CD14-positive monocyte (primary cell): ENCODE measurements around the gene ASB1. TPM values are rescaled to one million over a fixed set of nuclear protein-coding genes. Genes with fewer than 3 reads are reported as not detected.

Source experiments
- DNase-seq, 3 donors: peaks; one replicate each; pipeline ENCODE4 v3.0.0-alpha.2; 2011 to 2022
- H2AFZ ChIP-seq: 2 replicates; pipeline ENCODE4 v1.6.0; 2012; ENCODE audit warnings: mild to moderate bottlenecking, low read depth, low read length, inconsistent platforms; ENCODE audit not compliant: insufficient read depth, poor library complexity, severe bottlenecking
- H3K27ac ChIP-seq, 2 donors: 1 replicate in 1 of 2; 2 replicates in 1 of 2; pipeline ENCODE4 v1.5.1; 2012 to 2013; ENCODE audit warnings: low read length in 2 of 2, control low read depth in 1 of 2, inconsistent platforms in 1 of 2, low read depth in 1 of 2, mild to moderate bottlenecking in 1 of 2
- H3K27me3 ChIP-seq, 2 donors: one replicate each; pipeline versions ENCODE4 v1.6.0 to v1.6.1; 2011 to 2013; ENCODE audit warnings: low read length in 2 of 2; ENCODE audit not compliant: control insufficient read depth in 2 of 2, insufficient read depth in 2 of 2
- H3K36me3 ChIP-seq, 2 donors: replicated peaks in 1 of 2; 1 replicate in 1 of 2; 2 replicates in 1 of 2; pipeline versions ENCODE4 v1.5.1 to v1.6.1; 2012 to 2013; ENCODE audit warnings: low read length in 2 of 2, control low read depth in 1 of 2, inconsistent platforms in 1 of 2, mild to moderate bottlenecking in 1 of 2; ENCODE audit not compliant: insufficient read depth in 2 of 2, control insufficient read depth in 1 of 2
- H3K4me1 ChIP-seq, 2 donors: 1 replicate in 1 of 2; 2 replicates in 1 of 2; pipeline versions ENCODE4 v1.5.1 to v1.6.1; 2012 to 2013; ENCODE audit warnings: low read length in 2 of 2, control low read depth in 1 of 2, inconsistent platforms in 1 of 2, mild to moderate bottlenecking in 1 of 2, moderate library complexity in 1 of 2; ENCODE audit not compliant: insufficient read depth in 2 of 2, control insufficient read depth in 1 of 2
- H3K4me2 ChIP-seq: replicated peaks from 2 replicates; pipeline ENCODE3; 2012; ENCODE audit warnings: low read length, moderate library complexity, mild to moderate bottlenecking; ENCODE audit not compliant: poor library complexity, severe bottlenecking; ENCODE audit errors: extremely low read depth
- H3K4me3 ChIP-seq, 3 experiments: fragments of 200-600 bp in 1 of 3; sonication (generic) in 1 of 3; replicated peaks in 1 of 3; 1 replicate in 2 of 3; 2 replicates in 1 of 3; pipeline ENCODE4 v1.5.1; 2011 to 2013; ENCODE audit warnings: low read length in 3 of 3, mild to moderate bottlenecking in 3 of 3, control low read depth in 2 of 3, low read depth in 2 of 3, inconsistent platforms in 1 of 3, moderate library complexity in 1 of 3
- H3K79me2 ChIP-seq: 2 replicates; pipeline ENCODE4 v1.6.0; 2012; ENCODE audit warnings: mild to moderate bottlenecking, control low read depth, inconsistent platforms, low read length, moderate library complexity; ENCODE audit not compliant: insufficient read depth
- H3K9ac ChIP-seq: 2 replicates; pipeline ENCODE4 v1.6.0; 2017; ENCODE audit warnings: low read length, mild to moderate bottlenecking; ENCODE audit not compliant: insufficient read depth, poor library complexity, severe bottlenecking
- H3K9me3 ChIP-seq, 2 donors: replicated peaks in 1 of 2; 1 replicate in 1 of 2; 2 replicates in 1 of 2; pipeline versions ENCODE4 v1.5.1 to v1.6.1; 2012 to 2013; ENCODE audit warnings: low read length in 2 of 2, control low read depth in 1 of 2; ENCODE audit not compliant: control insufficient read depth in 1 of 2, insufficient read depth in 1 of 2
- H4K20me1 ChIP-seq: 2 replicates; pipeline ENCODE4 v1.6.0; 2012; ENCODE audit warnings: mild to moderate bottlenecking, low read length, control low read depth, moderate library complexity; ENCODE audit not compliant: insufficient read depth
- H3K27ac Mint-ChIP-seq, 7 donors: one replicate each; pipeline ENCODE4 v1.8.0; 2020; ENCODE audit warnings: mild to moderate bottlenecking in 7 of 7, mixed read lengths in 7 of 7, moderate library complexity in 6 of 7, inconsistent platforms in 2 of 7
- H3K27me3 Mint-ChIP-seq, 3 donors: one replicate each; pipeline ENCODE4 v1.8.0; 2021 to 2022; ENCODE audit warnings: low read depth in 3 of 3, mild to moderate bottlenecking in 3 of 3, mixed read lengths in 3 of 3, moderate library complexity in 3 of 3, inconsistent platforms in 1 of 3
- H3K36me3 Mint-ChIP-seq, 2 donors: one replicate each; pipeline ENCODE4 v1.8.0; 2020; ENCODE audit warnings: mixed read lengths in 2 of 2, inconsistent platforms in 1 of 2, mild to moderate bottlenecking in 1 of 2
- H3K4me1 Mint-ChIP-seq: one replicate; pipeline ENCODE4 v1.8.0; 2020; ENCODE audit warnings: mild to moderate bottlenecking, mixed read lengths
- H3K4me3 Mint-ChIP-seq, 2 donors: one replicate each; pipeline ENCODE4 v1.8.0; 2020; ENCODE audit warnings: mild to moderate bottlenecking in 2 of 2, mixed read lengths in 2 of 2, moderate library complexity in 1 of 2
- H3K9me3 Mint-ChIP-seq, 7 donors: one replicate each; pipeline ENCODE4 v1.8.0; 2020 to 2022; ENCODE audit warnings: mixed read lengths in 7 of 7, mild to moderate bottlenecking in 6 of 7, moderate library complexity in 6 of 7, inconsistent platforms in 2 of 7
- WGBS: methylation state at CpG from one replicate; pipeline ENCODE4 v1.1.5; 2013; ENCODE audit warnings: missing lambda C conversion rate; ENCODE audit not compliant: insufficient coverage; 5-methylcytosine and 5-hydroxymethylcytosine counted together
- intact Hi-C, 2 donors: fragments of 100-400 bp; cut with micrococcal nuclease; formaldehyde crosslinking; loops; one replicate each; pipeline versions ENCODE4 v1.15.0 to v1.15.1; 2023
- polyA plus RNA-seq, 3 donors: library from polyadenylated mRNA; depleted of rRNA in 1 of 3; unstranded in 2 of 3; stranded (reverse) in 1 of 3; fragments of 300-500 nt in 2 of 3; fragments of >200 nt in 1 of 3; fragmentation: Illumina TruSeq in 2 of 3; gene quantifications; 1 replicate in 2 of 3; 2 replicates in 1 of 3; pipeline ENCODE4 v1.2.3, GENCODE V29; 2012 to 2021
- TF ChIP-seq, protein P1 (sequence below): fragments of 200-600 bp; IDR thresholded peaks from one replicate; pipeline ENCODE4 v1.8.0; 2022; ENCODE audit warnings: antibody characterized with exemption, mild to moderate bottlenecking

ASB1 gene
- polyA plus RNA-seq, 3 donors: 15.1 to 22.0 (median 16.0) TPM

DNA sequence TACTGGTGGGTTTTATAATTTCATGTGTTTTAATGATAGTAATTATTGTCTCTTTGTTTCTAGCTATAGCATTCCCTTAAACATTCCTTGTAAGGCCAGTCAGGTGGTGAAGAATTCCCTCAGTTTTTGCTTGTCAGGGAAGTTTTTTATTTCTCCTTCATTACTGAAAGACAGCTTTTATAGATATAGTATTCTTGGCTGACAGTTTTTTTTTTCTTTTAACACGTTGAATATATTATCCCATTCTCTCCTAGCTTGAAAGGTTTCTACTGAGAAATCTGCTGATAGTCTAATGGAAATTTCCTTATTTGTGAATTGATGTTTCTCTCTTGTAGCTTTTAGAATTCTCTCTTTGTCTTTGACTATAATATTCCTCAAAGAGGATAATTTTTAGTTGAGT is 46.8 kb downstream of the ASB1 start:
- H3K27ac ChIP-seq: no peak overlapping the region
- H3K27me3 ChIP-seq: no peaks in the 10 kb centered on the region
- Mint-ChIP-seq H3K27me3 (peaks cover 0 to 9% (median 3%) of the 10 kb centered on the region in 3 donors), H3K4me1 (no peaks in the 10 kb centered on the region), H3K36me3 (no peaks in the 10 kb centered on the region), H3K9me3 (peaks cover 43 to 76% (median 69%) of the 10 kb centered on the region in 7 donors), H3K27ac (no peak overlapping the region), H3K4me3 (no peak overlapping the region)
- no peak for DNase-seq
- no peak overlapping the region for H3K4me2 ChIP-seq
- no CpG with 5 or more reads among the region's 1 CpG for WGBS
- intact Hi-C loops: no loop called here
- H2AFZ ChIP-seq: no peak overlapping the region
- no peak overlapping the region for H3K4me3 ChIP-seq
- no peaks in the 10 kb centered on the region for H3K36me3 ChIP-seq
- TF ChIP-seq, protein P1, sequence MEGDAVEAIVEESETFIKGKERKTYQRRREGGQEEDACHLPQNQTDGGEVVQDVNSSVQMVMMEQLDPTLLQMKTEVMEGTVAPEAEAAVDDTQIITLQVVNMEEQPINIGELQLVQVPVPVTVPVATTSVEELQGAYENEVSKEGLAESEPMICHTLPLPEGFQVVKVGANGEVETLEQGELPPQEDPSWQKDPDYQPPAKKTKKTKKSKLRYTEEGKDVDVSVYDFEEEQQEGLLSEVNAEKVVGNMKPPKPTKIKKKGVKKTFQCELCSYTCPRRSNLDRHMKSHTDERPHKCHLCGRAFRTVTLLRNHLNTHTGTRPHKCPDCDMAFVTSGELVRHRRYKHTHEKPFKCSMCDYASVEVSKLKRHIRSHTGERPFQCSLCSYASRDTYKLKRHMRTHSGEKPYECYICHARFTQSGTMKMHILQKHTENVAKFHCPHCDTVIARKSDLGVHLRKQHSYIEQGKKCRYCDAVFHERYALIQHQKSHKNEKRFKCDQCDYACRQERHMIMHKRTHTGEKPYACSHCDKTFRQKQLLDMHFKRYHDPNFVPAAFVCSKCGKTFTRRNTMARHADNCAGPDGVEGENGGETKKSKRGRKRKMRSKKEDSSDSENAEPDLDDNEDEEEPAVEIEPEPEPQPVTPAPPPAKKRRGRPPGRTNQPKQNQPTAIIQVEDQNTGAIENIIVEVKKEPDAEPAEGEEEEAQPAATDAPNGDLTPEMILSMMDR: no peak
- no peaks in the 10 kb centered on the region for H4K20me1 ChIP-seq
- H3K4me1 ChIP-seq: no peaks in the 10 kb centered on the region
- no peaks in the 10 kb centered on the region for H3K79me2 ChIP-seq
- H3K9ac ChIP-seq: no peak overlapping the region
- peaks cover 40 to 41% of the 10 kb centered on the region in 2 donors for H3K9me3 ChIP-seq

DNA sequence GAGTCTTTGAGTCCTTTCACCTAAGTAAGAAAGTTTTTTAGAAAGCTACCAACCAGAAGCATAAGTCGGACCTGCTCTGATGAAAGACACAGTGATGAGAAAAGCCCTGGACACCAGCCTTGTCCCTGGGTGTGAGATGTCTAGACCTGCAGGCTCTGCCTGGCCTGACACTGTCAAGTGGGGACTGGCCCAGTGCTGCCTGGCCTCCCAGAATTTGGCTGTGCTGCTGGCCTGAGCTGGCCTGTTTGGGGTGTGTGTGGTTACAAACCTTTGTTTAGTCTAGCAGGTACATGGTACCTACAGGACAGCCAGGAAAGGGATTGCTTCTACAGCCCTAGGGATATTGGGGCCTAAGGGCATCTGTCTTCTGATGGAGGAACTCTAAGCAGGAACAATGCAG is 48.3 kb downstream of the ASB1 start:
- 100% methylated on average over 1 of the region's 1 CpG for WGBS
- H4K20me1 ChIP-seq: no peaks in the 10 kb centered on the region
- H3K9me3 ChIP-seq: peaks cover 42 to 43% of the 10 kb centered on the region in 2 donors
- H3K27me3 Mint-ChIP-seq: peaks cover 0 to 7% (median 3%) of the 10 kb centered on the region in 3 donors
- intact Hi-C loops: no loop called here
- no peak overlapping the region for H3K9ac ChIP-seq
- no peaks in the 10 kb centered on the region for H3K36me3 Mint-ChIP-seq
- TF ChIP-seq, protein P1: no peak
- no peak for DNase-seq
- no peaks in the 10 kb centered on the region for H3K36me3 ChIP-seq
- no peak overlapping the region for H3K27ac Mint-ChIP-seq
- no peak overlapping the region for H3K4me3 Mint-ChIP-seq
- H3K4me3 ChIP-seq: no peak overlapping the region
- no peaks in the 10 kb centered on the region for H3K79me2 ChIP-seq
- H3K27me3 ChIP-seq: no peaks in the 10 kb centered on the region
- H3K27ac ChIP-seq: no peak overlapping the region
- peaks cover 43 to 70% (median 64%) of the 10 kb centered on the region in 7 donors for H3K9me3 Mint-ChIP-seq
- no peaks in the 10 kb centered on the region for H3K4me1 ChIP-seq
- no peak overlapping the region for H3K4me2 ChIP-seq
- no peak overlapping the region for H2AFZ ChIP-seq
- H3K4me1 Mint-ChIP-seq: no peaks in the 10 kb centered on the region
